Fibroblast of mammary gland (primary cell): Measurements from ENCODE around the gene GCH1.

ENCODE experiments used
- DNase-seq: peaks from one replicate; pipeline ENCODE4 v3.0.0-alpha.2; 2010; ENCODE audit warnings: low read depth
- H3K4me3 ChIP-seq: 2 replicates; pipeline ENCODE4 v1.5.1; 2011; ENCODE audit warnings: low read depth, mild to moderate bottlenecking, low read length, moderate library complexity; ENCODE audit not compliant: control insufficient read depth
- TF ChIP-seq, protein P1 (sequence below): conservative IDR thresholded peaks from 2 replicates; pipeline ENCODE4 v1.5.1; 2011; ENCODE audit warnings: low read depth, low read length, inconsistent platforms; ENCODE audit not compliant: control insufficient read depth, insufficient read depth

The GCH1 gene

DNA sequence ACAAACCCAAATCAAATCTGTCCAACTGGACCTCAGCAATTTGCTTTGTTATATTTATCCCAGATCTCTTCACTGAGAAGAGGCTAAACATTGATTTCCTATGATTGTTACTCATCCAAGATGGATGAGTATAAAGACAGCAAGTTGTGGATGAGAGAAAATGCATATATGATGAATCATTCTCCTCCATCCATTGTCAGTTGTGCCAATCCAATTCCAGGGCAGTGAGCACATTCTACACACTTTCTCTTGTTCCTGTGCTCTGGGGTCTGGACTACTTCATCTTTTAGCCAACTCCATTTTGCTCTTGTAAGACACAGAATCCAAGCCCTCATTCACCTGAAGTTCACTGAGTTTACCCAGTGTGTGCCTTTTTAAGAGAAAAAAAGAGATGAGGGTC, 105.7 kb downstream of the GCH1 start:
- no peak overlapping the region for H3K4me3 ChIP-seq
- peak; percentile 84 for DNase-seq
- TF ChIP-seq, protein P1, sequence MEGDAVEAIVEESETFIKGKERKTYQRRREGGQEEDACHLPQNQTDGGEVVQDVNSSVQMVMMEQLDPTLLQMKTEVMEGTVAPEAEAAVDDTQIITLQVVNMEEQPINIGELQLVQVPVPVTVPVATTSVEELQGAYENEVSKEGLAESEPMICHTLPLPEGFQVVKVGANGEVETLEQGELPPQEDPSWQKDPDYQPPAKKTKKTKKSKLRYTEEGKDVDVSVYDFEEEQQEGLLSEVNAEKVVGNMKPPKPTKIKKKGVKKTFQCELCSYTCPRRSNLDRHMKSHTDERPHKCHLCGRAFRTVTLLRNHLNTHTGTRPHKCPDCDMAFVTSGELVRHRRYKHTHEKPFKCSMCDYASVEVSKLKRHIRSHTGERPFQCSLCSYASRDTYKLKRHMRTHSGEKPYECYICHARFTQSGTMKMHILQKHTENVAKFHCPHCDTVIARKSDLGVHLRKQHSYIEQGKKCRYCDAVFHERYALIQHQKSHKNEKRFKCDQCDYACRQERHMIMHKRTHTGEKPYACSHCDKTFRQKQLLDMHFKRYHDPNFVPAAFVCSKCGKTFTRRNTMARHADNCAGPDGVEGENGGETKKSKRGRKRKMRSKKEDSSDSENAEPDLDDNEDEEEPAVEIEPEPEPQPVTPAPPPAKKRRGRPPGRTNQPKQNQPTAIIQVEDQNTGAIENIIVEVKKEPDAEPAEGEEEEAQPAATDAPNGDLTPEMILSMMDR, result no peak

DNA sequence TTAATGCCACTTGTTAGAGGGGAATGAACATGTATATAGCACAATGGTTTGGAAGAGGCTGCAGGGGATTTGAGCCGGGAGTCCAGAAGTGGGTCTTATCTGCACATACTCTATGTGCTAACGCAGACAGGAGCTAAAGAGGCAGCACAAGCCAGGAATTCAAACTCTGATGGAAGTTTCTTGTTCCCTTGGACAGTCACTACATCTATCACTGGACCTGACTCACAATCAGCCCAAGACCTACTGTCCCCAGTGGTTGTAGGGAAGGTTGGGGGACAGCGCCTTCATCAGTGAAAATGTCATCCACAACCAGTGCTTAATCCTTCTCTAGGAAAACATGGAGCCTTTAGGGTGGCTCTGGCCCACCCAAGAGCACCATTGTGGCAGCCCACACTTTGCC, 107.8 kb downstream of the GCH1 start:
- DNase-seq, result no peak
- no peak overlapping the region for H3K4me3 ChIP-seq
- TF ChIP-seq, protein P1, result no peak

DNA sequence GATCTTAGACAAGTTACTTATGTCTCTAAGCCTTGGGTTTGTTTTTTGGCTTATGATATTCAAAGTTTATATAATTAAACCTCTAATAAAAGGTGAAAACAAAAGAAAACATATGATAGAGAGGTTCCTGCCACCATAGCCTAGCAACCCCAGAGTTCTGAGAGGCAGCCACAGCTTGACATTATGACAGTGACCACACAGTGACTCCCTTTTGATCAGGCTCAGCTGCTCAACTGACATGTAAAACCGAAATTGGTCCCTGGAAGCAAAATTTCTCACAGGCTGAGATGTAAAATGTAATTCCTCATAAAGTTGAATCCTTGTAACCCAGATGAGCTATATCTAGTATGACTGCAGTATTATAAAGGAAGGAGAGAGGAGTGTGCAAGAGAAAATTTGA, 108.5 kb downstream of the GCH1 start:
- TF ChIP-seq, protein P1, result no peak
- no peak for DNase-seq

DNA sequence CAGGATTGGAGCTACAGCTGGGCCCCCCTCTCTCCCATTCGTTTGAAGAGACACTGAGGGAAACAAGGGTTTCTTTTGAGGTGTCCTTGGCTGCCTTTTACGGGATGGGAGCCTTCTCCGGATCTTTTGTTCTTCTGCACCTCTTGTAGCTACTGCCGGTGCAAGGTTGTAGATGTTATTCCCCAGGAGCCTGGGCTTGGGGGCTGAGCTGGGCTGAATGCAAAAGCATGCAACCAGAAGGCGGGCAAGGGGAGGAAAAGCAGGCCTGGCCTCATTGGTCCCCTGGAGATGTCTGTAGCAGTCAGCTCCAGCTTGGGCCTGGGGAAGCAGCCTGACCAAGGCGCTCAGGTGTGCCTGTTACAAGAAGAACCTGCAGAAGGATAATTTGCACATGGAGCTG, 110.3 kb downstream of the GCH1 start:
- TF ChIP-seq, protein P1, result no peak
- no peak overlapping the region for H3K4me3 ChIP-seq
- no peak for DNase-seq

More for the DNA sequence above, 108.5 kb downstream of the GCH1 start:
- no peak overlapping the region for H3K4me3 ChIP-seq
